HEK293T (cell line): ENCODE data around the gene SPEM2.

Source experiments
- CTCF ChIA-PET: fragments of 350-600 bp; formaldehyde crosslinking; extraction: SDS; loops from one replicate; lab custom pipeline; 2021; ENCODE audit warnings: antibody characterized with exemption, inconsistent platforms; lab: Yijun Ruan, JAX
- POLR2A ChIA-PET: fragments of 350-600 bp; formaldehyde crosslinking; extraction: SDS; loops from one replicate; lab custom pipeline; 2020; ENCODE audit warnings: antibody characterized with exemption, inconsistent platforms; lab: Yijun Ruan, JAX
- DNase-seq: peaks from one replicate; pipeline ENCODE4 v3.0.0; 2012; ENCODE audit warnings: mixed read lengths; ENCODE audit errors: extremely low spot score
- ARNT ChIP-seq: fragments of 450-650 bp; IDR thresholded peaks from 2 replicates; pipeline ENCODE4 v1.6.1; 2017; ENCODE audit warnings: mild to moderate bottlenecking
- BHLHE40 ChIP-seq: fragments of 450-650 bp; IDR thresholded peaks from 2 replicates; pipeline ENCODE4 v1.6.1; 2016; ENCODE audit warnings: mild to moderate bottlenecking, moderate library complexity, borderline replicate concordance
- CTBP1 ChIP-seq: fragments of 450-650 bp; IDR thresholded peaks from 2 replicates; pipeline ENCODE4 v1.6.1; 2016; ENCODE audit warnings: borderline replicate concordance
- ELF4 ChIP-seq: fragments of 450-650 bp; IDR thresholded peaks from 2 replicates; pipeline ENCODE4 v1.6.1; 2017; ENCODE audit warnings: antibody characterized with exemption
- FOXA1 ChIP-seq: fragments of 450-650 bp; IDR thresholded peaks from 2 replicates; pipeline ENCODE4 v1.6.1; 2016; ENCODE audit warnings: mild to moderate bottlenecking
- FOXK2 ChIP-seq: fragments of 450-650 bp; IDR thresholded peaks from 2 replicates; pipeline ENCODE4 v1.6.1; 2016; ENCODE audit warnings: mild to moderate bottlenecking
- FOXM1 ChIP-seq: fragments of 450-650 bp; IDR thresholded peaks from 2 replicates; pipeline ENCODE4 v1.6.1; 2017; ENCODE audit warnings: mild to moderate bottlenecking, borderline replicate concordance
- HDGF ChIP-seq: fragments of 450-650 bp; IDR thresholded peaks from 2 replicates; pipeline ENCODE4 v1.6.1; 2017; ENCODE audit warnings: antibody characterized with exemption, borderline replicate concordance
- L3MBTL2 ChIP-seq: fragments of 450-650 bp; conservative IDR thresholded peaks from 2 replicates; pipeline ENCODE4 v1.6.1; 2016; ENCODE audit warnings: mild to moderate bottlenecking
- LEF1 ChIP-seq: fragments of 450-650 bp; IDR thresholded peaks from 2 replicates; pipeline ENCODE4 v1.6.1; 2017; ENCODE audit warnings: mild to moderate bottlenecking, borderline replicate concordance
- NFRKB ChIP-seq: fragments of 450-650 bp; IDR thresholded peaks from 2 replicates; pipeline ENCODE4 v1.6.1; 2016; ENCODE audit warnings: mild to moderate bottlenecking, moderate library complexity
- SP1 ChIP-seq: fragments of 450-650 bp; IDR thresholded peaks from 2 replicates; pipeline ENCODE4 v1.6.1; 2017
- SUZ12 ChIP-seq: fragments of 450-650 bp; IDR thresholded peaks from 2 replicates; pipeline ENCODE4 v1.6.1; 2016; ENCODE audit warnings: mild to moderate bottlenecking
- TARDBP ChIP-seq: fragments of 450-650 bp; IDR thresholded peaks from 2 replicates; pipeline ENCODE4 v1.6.1; 2016
- ZNF384 ChIP-seq: fragments of 450-650 bp; IDR thresholded peaks from 2 replicates; pipeline ENCODE4 v1.6.1; 2016
- TF ChIP-seq, protein P1 (sequence below): fragments of 450-650 bp; IDR thresholded peaks from 2 replicates; pipeline ENCODE4 v1.6.1; 2016

SPEM2 gene

DNA sequence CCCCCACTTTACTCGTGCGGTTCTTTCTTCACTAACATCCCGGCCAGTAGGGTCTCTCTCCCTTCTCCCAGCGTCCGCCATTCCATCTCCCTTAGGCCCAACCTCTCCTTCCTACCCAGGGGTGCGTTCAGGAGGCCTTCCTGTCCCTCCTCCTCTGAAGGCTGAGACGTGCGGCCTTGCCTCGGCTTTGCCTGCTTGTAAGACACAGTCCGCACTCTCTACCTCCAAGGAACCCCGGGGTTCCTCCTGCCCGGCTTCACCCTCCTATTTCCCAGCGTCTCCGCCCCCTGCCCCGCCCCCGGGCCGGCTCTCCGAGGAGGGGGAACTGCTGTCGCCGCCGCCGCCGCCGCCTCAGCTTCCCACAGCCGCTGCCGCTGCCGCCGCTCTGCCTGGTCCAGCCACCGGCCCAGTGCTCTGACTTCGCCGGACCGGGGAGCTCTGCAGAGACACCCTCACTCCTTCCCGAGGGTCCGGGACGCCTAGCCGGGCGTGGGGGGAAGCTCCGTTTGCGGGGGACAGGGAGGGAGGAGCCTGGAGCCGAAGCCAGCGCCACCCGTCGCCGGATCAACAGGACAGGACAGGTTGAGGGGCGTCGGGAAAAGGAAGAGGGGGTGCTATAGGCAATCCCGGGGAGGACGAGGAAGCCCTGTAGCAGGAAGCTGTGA is 12.7 kb downstream of the SPEM2 start:
- DNase-seq: no peak
- POLR2A ChIA-PET: interaction anchor here (1.2 to 7.5 kb wide), 3 partner anchors 40 to 112 kb away, joined by 3 to 55 read pairs (median 24); partner anchors contain the start of genes POLR2A, SLC35G6 and ZBTB4

DNA sequence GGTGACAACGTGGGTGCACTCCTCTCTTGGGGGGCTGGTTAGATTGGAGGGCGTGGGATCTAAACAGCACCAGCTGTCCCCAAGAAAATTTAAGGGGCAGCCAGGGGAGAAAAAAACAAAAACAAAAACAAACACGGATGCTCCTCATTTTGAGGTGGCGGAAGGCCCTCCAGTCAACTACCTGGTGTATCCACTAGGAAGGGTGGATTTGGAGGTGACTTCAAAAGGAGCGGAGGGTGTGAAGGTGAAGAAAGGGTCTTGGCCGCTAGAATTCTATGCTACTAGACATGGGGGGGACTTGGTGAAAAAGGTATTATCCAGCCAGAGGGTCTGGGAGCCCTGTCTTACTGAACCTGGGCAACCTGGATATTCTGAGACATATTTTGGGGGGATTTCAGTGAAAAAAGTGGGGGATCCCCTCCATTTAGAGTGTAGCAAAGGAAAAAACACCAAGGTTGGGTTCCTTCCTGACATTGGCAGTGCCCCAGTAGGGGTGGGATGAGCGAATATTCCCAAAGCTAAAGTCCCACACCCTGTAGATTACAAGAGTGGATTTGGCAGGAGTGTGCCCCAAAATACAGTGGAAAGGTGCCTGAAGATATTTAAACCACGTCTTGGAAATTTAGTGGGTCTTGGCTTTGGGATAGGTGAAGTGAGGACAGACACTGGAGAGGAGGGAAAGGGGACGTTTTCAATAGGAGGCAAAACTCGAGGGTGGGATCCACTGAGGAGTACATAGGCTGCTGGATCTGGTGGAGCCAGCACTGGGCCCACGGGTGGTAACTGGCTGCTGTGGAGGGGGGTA is 13.4 kb downstream of the SPEM2 start:
- ChIA-PET CTCF (interaction anchor here (0.6 to 1.9 kb wide), 3 partner anchors 83 to 122 kb away, joined by 4 to 7 read pairs (median 4); partner anchors contain the start of gene SENP3), POLR2A (interaction anchor here (1.2 to 7.5 kb wide), 3 partner anchors 39 to 111 kb away, joined by 3 to 55 read pairs (median 24); partner anchors contain the start of genes POLR2A, SLC35G6 and ZBTB4)
- TF ChIP-seq SUZ12 (no peak), FOXK2 (no peak), ELF4 (no peak), HDGF (no peak), TARDBP (no peak), BHLHE40 (no peak), CTBP1 (no peak), ARNT (no peak), LEF1 (no peak), ZNF384 (no peak), L3MBTL2 (no peak), FOXM1 (no peak), SP1 (no peak), FOXA1 (no peak), NFRKB (no peak)
- TF ChIP-seq, protein P1, sequence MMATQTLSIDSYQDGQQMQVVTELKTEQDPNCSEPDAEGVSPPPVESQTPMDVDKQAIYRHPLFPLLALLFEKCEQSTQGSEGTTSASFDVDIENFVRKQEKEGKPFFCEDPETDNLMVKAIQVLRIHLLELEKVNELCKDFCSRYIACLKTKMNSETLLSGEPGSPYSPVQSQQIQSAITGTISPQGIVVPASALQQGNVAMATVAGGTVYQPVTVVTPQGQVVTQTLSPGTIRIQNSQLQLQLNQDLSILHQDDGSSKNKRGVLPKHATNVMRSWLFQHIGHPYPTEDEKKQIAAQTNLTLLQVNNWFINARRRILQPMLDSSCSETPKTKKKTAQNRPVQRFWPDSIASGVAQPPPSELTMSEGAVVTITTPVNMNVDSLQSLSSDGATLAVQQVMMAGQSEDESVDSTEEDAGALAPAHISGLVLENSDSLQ: no peak

More for the DNA sequence above, 12.7 kb downstream of the SPEM2 start:
- TF ChIP-seq ARNT (no peak), FOXM1 (no peak), ZNF384 (no peak), SUZ12 (no peak), L3MBTL2 (no peak), FOXK2 (no peak), TARDBP (no peak), NFRKB (no peak), HDGF (no peak), SP1 (no peak), LEF1 (no peak), CTBP1 (no peak)
- TF ChIP-seq, protein P1: no peak
- CTCF ChIA-PET: interaction anchor here (1.9 kb wide), 1 partner anchor 123 kb away, joined by 7 read pairs; the partner anchor contains the start of gene SENP3

DNA sequence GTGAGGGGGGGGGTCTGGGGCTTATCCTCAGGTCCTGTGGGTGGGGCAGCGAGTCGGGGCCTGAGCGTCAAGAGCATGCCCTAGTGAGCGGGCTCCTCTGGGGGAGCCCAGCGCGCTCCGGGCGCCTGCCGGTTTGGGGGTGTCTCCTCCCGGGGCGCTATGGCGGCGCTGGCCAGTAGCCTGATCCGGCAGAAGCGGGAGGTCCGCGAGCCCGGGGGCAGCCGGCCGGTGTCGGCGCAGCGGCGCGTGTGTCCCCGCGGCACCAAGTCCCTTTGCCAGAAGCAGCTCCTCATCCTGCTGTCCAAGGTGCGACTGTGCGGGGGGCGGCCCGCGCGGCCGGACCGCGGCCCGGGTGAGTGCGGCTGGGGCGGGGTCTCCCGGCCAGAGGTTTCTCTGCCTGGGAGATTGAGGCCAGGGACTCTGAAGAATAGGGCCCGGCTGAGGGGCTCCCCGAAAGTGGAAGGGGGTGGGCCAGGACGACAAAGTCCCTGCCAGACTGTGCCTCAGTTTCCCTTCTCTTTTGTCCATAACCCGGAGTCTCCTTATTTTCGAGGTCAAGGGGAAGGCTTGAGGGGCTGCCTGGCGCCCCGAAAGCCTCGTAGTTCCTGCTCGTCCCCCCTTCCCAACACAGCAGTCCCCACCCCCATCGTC is 14.2 kb downstream of the SPEM2 start, which contains the start of gene FGF11:
FGF11 (plus strand) TSS at position 51 of the 651 bp plus-strand sequence; CDS start at position 160, 109 bp downstream.
- no peak for DNase-seq
- ChIA-PET POLR2A (interaction anchor here (2.2 to 7.5 kb wide), 4 partner anchors 36 to 121 kb away, joined by 7 to 55 read pairs (median 24); partner anchors contain the start of genes POLR2A, SLC35G6, TMEM256 and ZBTB4), CTCF (interaction anchor here (0.6 to 1.0 kb wide), 2 partner anchors 83 to 121 kb away, joined by 4 read pairs; no protein-coding TSS in a partner anchor)
- TF ChIP-seq TARDBP (no peak), BHLHE40 (no peak), ELF4 (no peak), L3MBTL2 (no peak), CTBP1 (no peak), NFRKB (no peak), SP1 (no peak), HDGF (no peak), ZNF384 (no peak), ARNT (no peak), LEF1 (no peak), FOXM1 (no peak), FOXK2 (no peak), FOXA1 (no peak), SUZ12 (no peak)
- TF ChIP-seq, protein P1: no peak

More for the DNA sequence above, 13.4 kb downstream of the SPEM2 start:
- DNase-seq: no peak

DNA sequence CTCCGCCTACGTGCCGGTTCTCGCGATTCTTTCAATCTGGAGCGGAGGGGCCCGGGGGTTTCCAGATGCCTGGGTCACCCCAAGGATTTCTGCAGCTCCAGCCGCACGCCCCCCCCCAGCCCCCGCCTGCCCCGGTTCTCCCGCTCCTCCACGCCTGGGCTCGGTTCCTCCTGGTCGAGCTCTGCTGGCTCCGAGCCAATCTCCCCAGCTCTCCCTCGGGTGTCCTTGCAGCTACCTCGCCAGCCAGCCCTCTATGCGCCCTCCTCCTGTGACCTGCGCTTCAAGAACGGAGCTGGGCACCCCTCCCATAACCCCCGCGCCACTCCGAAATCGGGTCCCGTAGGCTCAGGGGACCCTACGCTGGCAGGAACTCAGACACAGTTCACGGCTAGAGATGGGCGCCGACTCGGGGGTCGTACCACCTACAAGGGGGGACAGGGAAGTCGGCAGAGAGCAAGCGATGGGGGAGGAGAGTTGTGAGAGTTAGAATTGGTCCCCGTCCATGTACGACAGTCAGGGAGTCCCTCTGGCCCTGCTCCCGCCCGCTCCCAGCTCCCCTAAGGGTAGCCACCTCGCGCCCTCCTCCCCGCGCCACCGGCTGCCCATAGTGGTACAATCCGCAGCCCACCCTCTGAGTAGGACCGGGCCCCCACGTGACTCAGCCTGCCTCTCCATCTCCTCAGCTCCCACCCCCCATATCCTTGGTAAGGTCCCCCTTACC is 14.9 kb downstream of the SPEM2 start:
- CTCF ChIA-PET: interaction anchor here (0.9 to 1.0 kb wide), 2 partner anchors 84 to 85 kb away, joined by 3 to 4 read pairs; no protein-coding TSS in a partner anchor
- TF ChIP-seq ELF4 (no peak), CTBP1 (no peak), FOXA1 (no peak), FOXM1 (peak; percentile 26; the same call in 1 of the 2 replicates), L3MBTL2 (peak; percentile 16), HDGF (no peak), SUZ12 (no peak), FOXK2 (no peak), NFRKB (no peak), SP1 (no peak)
- POLR2A ChIA-PET: interaction anchor here (1.0 to 7.5 kb wide), 10 partner anchors 10 to 133 kb away, joined by 3 to 55 read pairs (median 6); partner anchors contain the start of genes POLR2A, SLC35G6, TMEM256 and ZBTB4
- DNase-seq: peak; percentile 58
